ENCODE data around the gene KCNK1. TPM values are rescaled to one million over a fixed set of nuclear protein-coding genes. Genes with fewer than 3 reads are reported as not detected.

The KCNK1 gene
- total RNA-seq, 1 experiment from 2014 or later: 13.3 TPM

GRCh38 chr1:233718057-233718456 is 104.2 kb downstream of the KCNK1 start:
- Mint-ChIP-seq H3K4me1 (peaks cover 17% of the 10 kb centered on the region), H3K9me3 (peaks cover 20% of the 10 kb centered on the region), H3K36me3 (no peaks in the 10 kb centered on the region), H3K4me3 (no peak overlapping the region), H3K27me3 (ENCODE audit: low read depth) (peaks cover 3% of the 10 kb centered on the region; the same call in 1 of the 2 replicates), H3K27ac (no peak overlapping the region)
- ChIA-PET POLR2A (no interaction called here), CTCF (no interaction called here)
- DNase-seq (ENCODE audit: low spot score) (no peak), ATAC-seq (no peak)
- no peak for TF ChIP-seq MAX (CRISPR knock-in tag; IDR thresholded peaks at IDR 0.05)
- TF ChIP-seq GRHL2 (CRISPR knock-in tag; IDR thresholded peaks at IDR 0.05; ENCODE audit: insufficient replicate concordance, severe bottlenecking): no peak
- TF ChIP-seq TCF7 (CRISPR knock-in tag; IDR thresholded peaks at IDR 0.05; ENCODE audit: low read depth): no peak
- no peak for TF ChIP-seq JUN (CRISPR knock-in tag; IDR thresholded peaks at IDR 0.05)
- no peak for TF ChIP-seq ZNF263 (CRISPR knock-in tag; IDR thresholded peaks at IDR 0.05; ENCODE audit: low read depth)
- TF ChIP-seq E2F1 (CRISPR knock-in tag; IDR thresholded peaks at IDR 0.05): no peak
- no peak for TF ChIP-seq SMAD3 (CRISPR knock-in tag; IDR thresholded peaks at IDR 0.05; ENCODE audit: borderline replicate concordance)
- TF ChIP-seq USF1 (CRISPR knock-in tag; IDR thresholded peaks at IDR 0.05): no peak
- TF ChIP-seq, protein P1, sequence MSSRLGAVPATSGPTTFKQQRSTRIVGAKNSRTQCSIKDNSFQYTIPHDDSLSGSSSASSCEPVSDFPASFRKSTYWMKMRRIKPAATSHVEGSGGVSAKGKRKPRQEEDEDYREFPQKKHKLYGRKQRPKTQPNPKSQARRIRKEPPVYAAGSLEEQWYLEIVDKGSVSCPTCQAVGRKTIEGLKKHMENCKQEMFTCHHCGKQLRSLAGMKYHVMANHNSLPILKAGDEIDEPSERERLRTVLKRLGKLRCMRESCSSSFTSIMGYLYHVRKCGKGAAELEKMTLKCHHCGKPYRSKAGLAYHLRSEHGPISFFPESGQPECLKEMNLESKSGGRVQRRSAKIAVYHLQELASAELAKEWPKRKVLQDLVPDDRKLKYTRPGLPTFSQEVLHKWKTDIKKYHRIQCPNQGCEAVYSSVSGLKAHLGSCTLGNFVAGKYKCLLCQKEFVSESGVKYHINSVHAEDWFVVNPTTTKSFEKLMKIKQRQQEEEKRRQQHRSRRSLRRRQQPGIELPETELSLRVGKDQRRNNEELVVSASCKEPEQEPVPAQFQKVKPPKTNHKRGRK (CRISPR knock-in tag; IDR thresholded peaks at IDR 0.05; ENCODE audit: borderline replicate concordance): no peak
- TF ChIP-seq, protein P2, sequence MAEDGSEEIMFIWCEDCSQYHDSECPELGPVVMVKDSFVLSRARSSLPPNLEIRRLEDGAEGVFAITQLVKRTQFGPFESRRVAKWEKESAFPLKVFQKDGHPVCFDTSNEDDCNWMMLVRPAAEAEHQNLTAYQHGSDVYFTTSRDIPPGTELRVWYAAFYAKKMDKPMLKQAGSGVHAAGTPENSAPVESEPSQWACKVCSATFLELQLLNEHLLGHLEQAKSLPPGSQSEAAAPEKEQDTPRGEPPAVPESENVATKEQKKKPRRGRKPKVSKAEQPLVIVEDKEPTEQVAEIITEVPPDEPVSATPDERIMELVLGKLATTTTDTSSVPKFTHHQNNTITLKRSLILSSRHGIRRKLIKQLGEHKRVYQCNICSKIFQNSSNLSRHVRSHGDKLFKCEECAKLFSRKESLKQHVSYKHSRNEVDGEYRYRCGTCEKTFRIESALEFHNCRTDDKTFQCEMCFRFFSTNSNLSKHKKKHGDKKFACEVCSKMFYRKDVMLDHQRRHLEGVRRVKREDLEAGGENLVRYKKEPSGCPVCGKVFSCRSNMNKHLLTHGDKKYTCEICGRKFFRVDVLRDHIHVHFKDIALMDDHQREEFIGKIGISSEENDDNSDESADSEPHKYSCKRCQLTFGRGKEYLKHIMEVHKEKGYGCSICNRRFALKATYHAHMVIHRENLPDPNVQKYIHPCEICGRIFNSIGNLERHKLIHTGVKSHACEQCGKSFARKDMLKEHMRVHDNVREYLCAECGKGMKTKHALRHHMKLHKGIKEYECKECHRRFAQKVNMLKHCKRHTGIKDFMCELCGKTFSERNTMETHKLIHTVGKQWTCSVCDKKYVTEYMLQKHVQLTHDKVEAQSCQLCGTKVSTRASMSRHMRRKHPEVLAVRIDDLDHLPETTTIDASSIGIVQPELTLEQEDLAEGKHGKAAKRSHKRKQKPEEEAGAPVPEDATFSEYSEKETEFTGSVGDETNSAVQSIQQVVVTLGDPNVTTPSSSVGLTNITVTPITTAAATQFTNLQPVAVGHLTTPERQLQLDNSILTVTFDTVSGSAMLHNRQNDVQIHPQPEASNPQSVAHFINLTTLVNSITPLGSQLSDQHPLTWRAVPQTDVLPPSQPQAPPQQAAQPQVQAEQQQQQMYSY (CRISPR knock-in tag; IDR thresholded peaks at IDR 0.05): no peak
- TF ChIP-seq MLX (CRISPR knock-in tag; IDR thresholded peaks at IDR 0.05): no peak
- TF ChIP-seq FOXK1 (CRISPR knock-in tag; IDR thresholded peaks at IDR 0.05): no peak
- no peak for TF ChIP-seq ERG (CRISPR knock-in tag; IDR thresholded peaks at IDR 0.05)
- TF ChIP-seq, protein P3, sequence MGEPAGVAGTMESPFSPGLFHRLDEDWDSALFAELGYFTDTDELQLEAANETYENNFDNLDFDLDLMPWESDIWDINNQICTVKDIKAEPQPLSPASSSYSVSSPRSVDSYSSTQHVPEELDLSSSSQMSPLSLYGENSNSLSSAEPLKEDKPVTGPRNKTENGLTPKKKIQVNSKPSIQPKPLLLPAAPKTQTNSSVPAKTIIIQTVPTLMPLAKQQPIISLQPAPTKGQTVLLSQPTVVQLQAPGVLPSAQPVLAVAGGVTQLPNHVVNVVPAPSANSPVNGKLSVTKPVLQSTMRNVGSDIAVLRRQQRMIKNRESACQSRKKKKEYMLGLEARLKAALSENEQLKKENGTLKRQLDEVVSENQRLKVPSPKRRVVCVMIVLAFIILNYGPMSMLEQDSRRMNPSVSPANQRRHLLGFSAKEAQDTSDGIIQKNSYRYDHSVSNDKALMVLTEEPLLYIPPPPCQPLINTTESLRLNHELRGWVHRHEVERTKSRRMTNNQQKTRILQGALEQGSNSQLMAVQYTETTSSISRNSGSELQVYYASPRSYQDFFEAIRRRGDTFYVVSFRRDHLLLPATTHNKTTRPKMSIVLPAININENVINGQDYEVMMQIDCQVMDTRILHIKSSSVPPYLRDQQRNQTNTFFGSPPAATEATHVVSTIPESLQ (CRISPR knock-in tag; IDR thresholded peaks at IDR 0.05): no peak
- TF ChIP-seq NFYB (CRISPR knock-in tag; conservative IDR thresholded peaks at IDR 0.05; ENCODE audit: low read depth): no peak
- no peak for TF ChIP-seq CREB1 (CRISPR knock-in tag; IDR thresholded peaks at IDR 0.05)
- no peak for TF ChIP-seq RORB (CRISPR knock-in tag; IDR thresholded peaks at IDR 0.05)
